GM23338 (cell line): Measurements from ENCODE around the gene PDHX. TPM values are rescaled to one million over a fixed set of nuclear protein-coding genes. Genes with fewer than 3 reads are reported as not detected.

Experiments used
- ATAC-seq: fragments of 200-7000 bp; cut with Tn5 transposase; 3 replicates; pipeline ENCODE4 v1.9.1; 2020
- DNase-seq: peaks from one replicate; pipeline ENCODE4 v3.0.0-alpha.2; 2015; ENCODE audit warnings: low spot score
- H2AFZ ChIP-seq: fragments of 200-600 bp; sonication (generic); 2 replicates; pipeline ENCODE4 v1.8.0; 2016; ENCODE audit warnings: antibody characterized with exemption, mild to moderate bottlenecking, moderate library complexity
- H3F3A ChIP-seq: fragments of 200-600 bp; sonication (generic); replicated peaks from 2 replicates; pipeline ENCODE4 v1.8.0; 2017; ENCODE audit warnings: antibody characterized with exemption, mixed run types, low read depth
- H3K27ac ChIP-seq: fragments of 200-600 bp; sonication (generic); 2 replicates; pipeline ENCODE4 v1.6.1; 2016; ENCODE audit warnings: low read depth
- H3K27me3 ChIP-seq: fragments of 200-600 bp; sonication (generic); 2 replicates; pipeline ENCODE4 v1.8.0; 2016; ENCODE audit warnings: mild to moderate bottlenecking, mixed run types, moderate library complexity; ENCODE audit not compliant: insufficient read depth
- H3K36me3 ChIP-seq: fragments of 200-600 bp; sonication (generic); 2 replicates; pipeline ENCODE4 v1.8.0; 2016; ENCODE audit warnings: mild to moderate bottlenecking; ENCODE audit not compliant: insufficient read depth
- H3K4me1 ChIP-seq: fragments of 200-600 bp; sonication (generic); 2 replicates; pipeline ENCODE4 v1.8.0; 2016; ENCODE audit warnings: mild to moderate bottlenecking, moderate library complexity; ENCODE audit not compliant: insufficient read depth
- H3K4me2 ChIP-seq: fragments of 200-600 bp; sonication (generic); 2 replicates; pipeline ENCODE4 v1.7.1; 2017; ENCODE audit warnings: mixed run types
- H3K4me3 ChIP-seq: fragments of 200-600 bp; sonication (generic); 2 replicates; pipeline ENCODE4 v1.6.1; 2016; ENCODE audit warnings: mixed run types
- H3K79me2 ChIP-seq: fragments of 200-600 bp; sonication (generic); replicated peaks from 2 replicates; pipeline ENCODE4 v1.8.0; 2017; ENCODE audit warnings: mild to moderate bottlenecking; ENCODE audit not compliant: insufficient read depth
- H3K9me2 ChIP-seq: fragments of 200-600 bp; sonication (generic); 2 replicates; pipeline ENCODE4 v1.8.0; 2017; ENCODE audit not compliant: insufficient read depth
- H4K20me1 ChIP-seq: fragments of 200-600 bp; sonication (generic); replicated peaks from 2 replicates; pipeline ENCODE4 v1.8.0; 2017; ENCODE audit warnings: mild to moderate bottlenecking; ENCODE audit not compliant: insufficient read depth
- H3K27ac Mint-ChIP-seq: 2 replicates; pipeline ENCODE4 v1.8.0; 2020; ENCODE audit warnings: inconsistent platforms, mild to moderate bottlenecking, moderate library complexity, mixed read lengths
- H3K27me3 Mint-ChIP-seq: 3 replicates; pipeline ENCODE4 v1.8.0; 2022; ENCODE audit warnings: low read depth, mild to moderate bottlenecking, moderate library complexity, mixed read lengths, inconsistent platforms; ENCODE audit not compliant: insufficient read depth, poor library complexity
- H3K36me3 Mint-ChIP-seq: 3 replicates; pipeline ENCODE4 v1.8.0; 2021; ENCODE audit warnings: low read depth, mild to moderate bottlenecking, inconsistent platforms, moderate library complexity, mixed read lengths
- H3K4me1 Mint-ChIP-seq: 3 replicates; pipeline ENCODE4 v1.8.0; 2020; ENCODE audit warnings: mild to moderate bottlenecking, inconsistent platforms, mixed read lengths
- H3K4me3 Mint-ChIP-seq: 3 replicates; pipeline ENCODE4 v1.8.0; 2021; ENCODE audit warnings: moderate library complexity, mild to moderate bottlenecking, inconsistent platforms, mixed read lengths
- H3K9me3 Mint-ChIP-seq: 3 replicates; pipeline ENCODE4 v1.8.0; 2020; ENCODE audit warnings: moderate library complexity, mild to moderate bottlenecking, inconsistent platforms, mixed read lengths
- CREB1 ChIP-seq: fragments of 250-450 bp; sonication (Bioruptor Pico); IDR thresholded peaks from 2 replicates; pipeline ENCODE4 v1.5.0; 2020; ENCODE audit warnings: low read depth, mild to moderate bottlenecking, moderate library complexity
- EZH2phosphoT487 ChIP-seq: fragments of 200-600 bp; sonication (generic); IDR thresholded peaks from one replicate; pipeline ENCODE4 v1.8.1; 2018; ENCODE audit warnings: antibody characterized with exemption; ENCODE audit not compliant: unreplicated experiment
- NANOG ChIP-seq: IDR thresholded peaks from 2 replicates; pipeline ENCODE4 v1.6.1; 2016; ENCODE audit warnings: antibody characterized with exemption, borderline replicate concordance
- REST ChIP-seq: IDR thresholded peaks from one replicate; pipeline ENCODE4 v1.6.1; 2018; ENCODE audit warnings: antibody characterized with exemption; ENCODE audit not compliant: unreplicated experiment
- ZNF114 ChIP-seq: fragments of 250-450 bp; sonication (Bioruptor Pico); IDR thresholded peaks from 2 replicates; pipeline ENCODE4 v1.5.0; 2020; ENCODE audit warnings: mild to moderate bottlenecking, moderate library complexity
- ZNF331 ChIP-seq: fragments of 250-450 bp; sonication (Bioruptor Pico); IDR thresholded peaks from 2 replicates; pipeline ENCODE4 v1.5.0; 2020; ENCODE audit warnings: low read depth, mild to moderate bottlenecking, moderate library complexity
- ZNF462 ChIP-seq: fragments of 250-450 bp; sonication (Bioruptor Pico); IDR thresholded peaks from 2 replicates; pipeline ENCODE4 v1.5.0; 2020; ENCODE audit warnings: mild to moderate bottlenecking, moderate library complexity
- polyA plus RNA-seq: library from polyadenylated mRNA; unstranded; fragments of >200 nt; fragmentation: Nextera tagmentation; extraction: Ambion mirVana; gene quantifications from 2 replicates; pipeline ENCODE4 v1.2.1, GENCODE V29; 2016
- total RNA-seq: library from RNA; depleted of rRNA; stranded (reverse); fragments of >200 nt; shearing (Covaris generic); gene quantifications from 2 replicates; pipeline ENCODE4 v1.2.3, GENCODE V29; 2014
- TF ChIP-seq, protein P1 (sequence below): IDR thresholded peaks from 2 replicates; pipeline ENCODE4 v1.6.1; 2016; ENCODE audit warnings: antibody characterized with exemption

PDHX gene
- total and polyA plus RNA-seq, 2 experiments from 2014 or later = 36.9 to 40.2 TPM

- TF ChIP-seq ZNF462 (CRISPR knock-in tag) (no peak), ZNF114 (CRISPR knock-in tag) (no peak), NANOG (no peak)
Measured at GRCh38 chr11:34938611-34939010, 22.2 kb downstream of the PDHX start (continued).

GRCh38 chr11:34940026-34940677 is 23.7 kb downstream of the PDHX start:
- Mint-ChIP-seq H3K27me3 (no peaks in the 10 kb centered on the region), H3K9me3 (peaks cover 5% of the 10 kb centered on the region), H3K27ac (no peak overlapping the region), H3K4me3 (no peak overlapping the region), H3K4me1 (peaks cover 6% of the 10 kb centered on the region; the same call in 2 of the 3 replicates), H3K36me3 (peaks cover 4% of the 10 kb centered on the region; the same call in 1 of the 3 replicates)
- H3K4me1 ChIP-seq = no peaks in the 10 kb centered on the region
- no peak for ATAC-seq
- peaks cover 44% of the 10 kb centered on the region for H3K79me2 ChIP-seq
- H3K27ac ChIP-seq = no peak overlapping the region
- no peaks in the 10 kb centered on the region for H3K36me3 ChIP-seq
- DNase-seq = no peak
- H3F3A ChIP-seq = no peaks in the 10 kb centered on the region
- H3K9me2 ChIP-seq = no peaks in the 10 kb centered on the region
- H3K27me3 ChIP-seq = no peaks in the 10 kb centered on the region
- no peak overlapping the region for H3K4me3 ChIP-seq
- H4K20me1 ChIP-seq = no peaks in the 10 kb centered on the region
- no peak overlapping the region for H3K4me2 ChIP-seq
- no peak overlapping the region for H2AFZ ChIP-seq
- TF ChIP-seq CREB1 (no peak), REST (no peak), EZH2phosphoT487 (no peak), ZNF331 (CRISPR knock-in tag) (no peak)
- TF ChIP-seq, protein P1, sequence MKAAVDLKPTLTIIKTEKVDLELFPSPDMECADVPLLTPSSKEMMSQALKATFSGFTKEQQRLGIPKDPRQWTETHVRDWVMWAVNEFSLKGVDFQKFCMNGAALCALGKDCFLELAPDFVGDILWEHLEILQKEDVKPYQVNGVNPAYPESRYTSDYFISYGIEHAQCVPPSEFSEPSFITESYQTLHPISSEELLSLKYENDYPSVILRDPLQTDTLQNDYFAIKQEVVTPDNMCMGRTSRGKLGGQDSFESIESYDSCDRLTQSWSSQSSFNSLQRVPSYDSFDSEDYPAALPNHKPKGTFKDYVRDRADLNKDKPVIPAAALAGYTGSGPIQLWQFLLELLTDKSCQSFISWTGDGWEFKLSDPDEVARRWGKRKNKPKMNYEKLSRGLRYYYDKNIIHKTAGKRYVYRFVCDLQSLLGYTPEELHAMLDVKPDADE = no peak
